NCI-H2171 (cell line): ENCODE results near the gene KAT5.
A peak's percentile ranks its signal among the peaks of the same experiment; 100 is the strongest.
"Not testable (repeated sequence)": the region's sequence is repeated elsewhere in the genome, so short reads cannot be mapped to it uniquely, and the experiment has no call there.

Experiments used
- DNase-seq: peaks from one replicate; lab custom pipeline; 2025; lab: John Stamatoyannopoulos, UW

Gene KAT5

DNA sequence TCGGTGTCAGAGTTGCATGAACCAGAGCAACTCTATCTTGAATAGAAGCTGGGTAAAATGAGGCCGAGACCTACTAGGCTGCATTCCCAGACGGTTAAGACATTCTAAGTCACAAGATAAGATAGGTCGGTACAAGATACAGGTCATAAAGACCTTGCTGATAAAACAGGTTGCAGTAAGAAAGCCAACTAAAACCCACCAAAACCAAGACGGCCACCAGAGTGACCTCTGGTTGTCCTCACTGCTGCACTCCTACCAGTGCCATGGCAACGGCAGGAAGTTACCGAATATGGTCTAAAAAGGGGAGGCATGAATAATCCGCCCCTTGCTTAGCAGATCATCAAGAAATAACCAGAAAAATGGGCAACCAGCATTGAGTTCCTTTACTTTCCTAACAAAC lies 2.4 kb upstream of the KAT5 start:
- DNase-seq: no peak

DNA sequence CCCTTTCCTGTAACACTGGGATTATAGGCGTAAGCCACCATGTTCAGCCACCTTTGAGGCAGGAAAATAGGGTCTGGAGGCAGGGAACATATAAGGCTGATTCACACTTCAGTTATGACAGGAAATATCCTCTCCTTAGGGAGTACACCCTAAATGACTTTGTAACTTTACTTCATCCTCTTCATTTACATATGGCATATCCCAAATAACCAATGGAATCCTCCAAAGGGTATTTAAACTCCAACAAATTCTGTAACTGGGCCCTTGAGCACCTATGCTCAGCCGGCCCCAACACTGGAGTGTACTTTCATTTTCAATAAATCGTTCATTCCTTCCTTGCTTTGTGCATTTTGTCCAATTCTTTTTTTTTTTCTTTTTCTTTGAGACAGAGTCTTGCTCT lies 1.6 kb upstream of the KAT5 start:
- no peak for DNase-seq

DNA sequence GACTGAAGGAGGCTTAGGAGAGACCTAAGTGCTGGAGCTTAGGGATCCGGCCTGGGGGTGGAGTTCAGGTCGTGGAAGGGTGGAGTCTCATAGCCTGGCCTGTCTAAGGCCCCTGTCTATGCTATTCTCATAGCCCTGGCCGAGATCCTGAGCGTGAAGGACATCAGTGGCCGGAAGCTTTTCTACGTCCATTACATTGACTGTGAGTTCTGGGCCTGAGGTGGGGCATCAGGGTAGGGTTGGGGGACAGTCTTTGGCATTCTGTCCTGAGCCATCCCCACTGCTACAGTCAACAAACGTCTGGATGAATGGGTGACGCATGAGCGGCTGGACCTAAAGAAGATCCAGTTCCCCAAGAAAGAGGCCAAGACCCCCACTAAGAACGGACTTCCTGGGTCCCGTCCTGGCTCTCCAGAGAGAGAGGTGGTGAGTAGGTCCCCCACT lies 603 bp downstream of the KAT5 start:
- DNase-seq: no peak

DNA sequence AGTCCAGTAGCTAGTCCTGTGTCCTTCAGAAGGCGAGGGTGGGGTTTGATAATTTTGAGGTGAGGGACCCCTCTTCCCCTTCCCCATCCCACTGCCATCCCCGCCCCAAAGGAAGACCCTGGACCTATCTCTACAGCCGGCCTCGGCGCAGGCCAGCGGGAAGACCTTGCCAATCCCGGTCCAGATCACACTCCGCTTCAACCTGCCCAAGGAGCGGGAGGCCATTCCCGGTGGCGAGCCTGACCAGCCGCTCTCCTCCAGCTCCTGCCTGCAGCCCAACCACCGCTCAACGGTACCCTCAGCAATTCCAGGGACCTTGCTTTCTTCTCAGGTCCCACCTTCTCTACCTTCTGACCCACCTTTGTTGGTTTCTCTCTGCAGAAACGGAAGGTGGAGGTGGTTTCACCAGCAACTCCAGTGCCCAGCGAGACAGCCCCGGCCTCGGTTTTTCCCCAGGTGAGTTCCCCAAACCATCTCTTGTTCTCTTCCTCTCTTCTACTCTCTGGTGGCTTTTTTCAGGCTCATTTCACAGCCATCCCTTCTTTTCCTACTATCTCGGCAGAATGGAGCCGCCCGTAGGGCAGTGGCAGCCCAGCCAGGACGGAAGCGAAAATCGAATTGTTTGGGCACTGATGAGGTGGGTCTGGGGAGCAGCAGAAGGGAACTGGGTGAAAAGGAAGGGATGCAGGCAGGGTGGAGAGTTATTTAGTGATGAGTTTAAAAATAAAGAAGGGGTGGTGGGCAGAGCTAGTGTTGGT lies 1.3 kb downstream of the KAT5 start:
- no peak for DNase-seq

DNA sequence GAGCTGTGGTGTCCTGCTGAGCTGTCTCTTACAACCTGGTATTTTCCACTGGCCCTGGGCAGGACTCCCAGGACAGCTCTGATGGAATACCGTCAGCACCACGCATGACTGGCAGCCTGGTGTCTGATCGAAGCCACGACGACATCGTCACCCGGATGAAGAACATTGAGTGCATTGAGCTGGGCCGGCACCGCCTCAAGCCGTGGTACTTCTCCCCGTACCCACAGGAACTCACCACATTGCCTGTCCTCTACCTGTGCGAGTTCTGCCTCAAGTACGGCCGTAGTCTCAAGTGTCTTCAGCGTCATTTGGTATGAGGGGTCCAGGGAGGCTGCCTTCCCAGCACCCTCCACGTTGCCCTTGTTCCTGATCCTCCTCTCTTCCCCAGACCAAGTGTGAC lies 2.4 kb downstream of the KAT5 start:
- no peak for DNase-seq

DNA sequence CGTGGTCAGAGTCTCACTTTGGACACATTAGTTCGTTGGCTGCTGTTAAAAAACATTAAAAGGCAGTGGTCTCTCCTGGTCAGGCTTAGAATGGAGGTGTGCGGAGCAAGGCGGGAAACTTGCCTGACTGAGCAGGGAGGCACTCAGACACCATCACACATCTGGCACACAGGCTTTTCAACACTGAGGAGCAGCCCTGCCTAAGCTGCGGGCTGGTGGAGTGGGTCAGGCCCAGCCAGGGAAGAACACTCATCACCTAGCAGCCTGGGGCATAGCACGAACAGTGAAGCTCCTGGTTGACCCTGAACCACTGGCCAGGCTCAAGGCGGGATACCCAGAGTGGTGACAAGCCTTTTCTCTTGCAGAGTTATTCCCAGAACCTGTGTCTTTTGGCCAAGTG lies 4.2 kb downstream of the KAT5 start:
- DNase-seq: no peak

DNA sequence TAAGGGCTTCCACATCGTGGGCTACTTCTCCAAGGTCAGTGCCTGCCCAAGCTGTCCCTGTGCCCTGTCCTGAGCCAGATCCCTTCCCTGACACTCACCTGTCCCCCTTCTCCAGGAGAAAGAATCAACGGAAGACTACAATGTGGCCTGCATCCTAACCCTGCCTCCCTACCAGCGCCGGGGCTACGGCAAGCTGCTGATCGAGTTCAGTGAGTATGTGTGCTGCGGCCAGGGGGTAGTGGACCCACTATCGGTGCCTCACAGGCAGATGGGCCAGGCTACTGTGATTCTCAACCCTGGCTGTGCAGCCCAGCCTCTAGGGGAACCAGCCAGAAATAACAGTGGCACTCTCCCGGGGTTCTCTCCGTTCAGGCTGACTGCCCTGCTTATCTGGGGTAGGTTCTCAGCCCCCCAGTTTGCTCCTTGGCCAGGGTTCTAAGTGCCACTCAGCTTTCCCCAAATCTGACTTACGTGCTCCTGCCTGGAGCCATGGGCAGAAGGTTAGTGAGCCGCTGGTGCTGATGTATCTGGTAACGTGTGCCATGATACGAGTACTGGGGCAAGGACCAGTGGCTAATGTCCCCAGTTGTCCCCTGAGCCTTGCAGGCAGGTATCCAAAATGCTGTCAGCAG lies 4.8 kb downstream of the KAT5 start:
- no peak for DNase-seq

DNA sequence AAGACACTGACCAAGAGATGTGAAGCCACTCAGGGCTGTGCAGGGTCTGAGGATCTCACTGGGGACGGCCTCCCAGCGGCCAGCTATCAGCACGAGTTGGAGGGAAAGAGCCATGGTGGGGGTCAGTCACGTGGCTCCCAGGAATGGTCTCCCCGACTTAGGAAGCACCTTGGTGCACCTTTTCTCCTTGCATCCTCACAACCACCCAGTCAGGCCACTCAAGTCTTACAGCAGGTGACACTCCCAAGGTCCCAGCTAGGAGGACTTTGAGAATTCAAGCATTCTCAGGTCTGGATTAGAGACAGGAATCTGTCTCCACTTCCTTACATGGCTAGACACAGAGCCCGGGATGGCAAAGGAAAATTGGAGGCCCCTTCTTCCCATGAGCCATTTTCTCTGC lies 5.9 kb downstream of the KAT5 start:
- no peak for DNase-seq

DNA sequence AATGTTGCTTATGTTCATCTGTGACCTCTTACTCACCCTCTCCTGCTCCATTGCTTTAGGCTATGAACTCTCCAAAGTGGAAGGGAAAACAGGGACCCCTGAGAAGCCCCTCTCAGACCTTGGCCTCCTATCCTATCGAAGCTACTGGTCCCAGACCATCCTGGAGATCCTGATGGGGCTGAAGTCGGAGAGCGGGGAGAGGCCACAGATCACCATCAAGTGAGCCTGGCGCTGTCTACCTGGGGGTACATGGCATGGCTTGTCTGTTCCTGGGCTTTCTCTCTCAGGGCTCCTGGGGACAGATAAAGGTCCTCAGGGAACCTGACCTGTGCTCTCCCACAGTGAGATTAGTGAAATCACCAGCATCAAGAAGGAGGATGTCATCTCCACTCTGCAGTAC lies 6.5 kb downstream of the KAT5 start:
- no peak for DNase-seq

DNA sequence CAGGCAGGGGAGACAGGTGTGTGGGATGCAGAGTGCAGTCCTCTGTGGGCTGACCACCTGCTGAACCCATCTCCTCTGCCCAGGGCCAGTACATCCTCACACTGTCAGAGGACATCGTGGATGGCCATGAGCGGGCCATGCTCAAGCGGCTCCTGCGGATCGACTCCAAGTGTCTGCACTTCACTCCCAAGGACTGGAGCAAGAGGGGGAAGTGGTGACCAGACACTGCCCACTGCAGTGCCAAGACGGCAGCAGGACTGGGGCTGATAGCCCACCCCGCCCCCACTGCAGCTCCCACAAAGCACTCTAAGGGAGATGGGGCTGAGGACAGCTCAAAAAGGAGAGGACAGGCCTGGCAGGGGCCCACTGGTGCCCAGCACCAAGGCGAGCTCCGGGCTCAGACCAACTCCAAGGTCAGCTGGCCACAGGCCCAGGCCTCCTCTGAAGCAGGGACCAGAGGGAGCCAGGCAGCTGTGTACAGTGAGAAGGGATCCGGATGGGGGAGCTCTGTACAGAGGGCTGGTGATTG lies 7.0 kb downstream of the KAT5 start:
- DNase-seq: no peak

DNA sequence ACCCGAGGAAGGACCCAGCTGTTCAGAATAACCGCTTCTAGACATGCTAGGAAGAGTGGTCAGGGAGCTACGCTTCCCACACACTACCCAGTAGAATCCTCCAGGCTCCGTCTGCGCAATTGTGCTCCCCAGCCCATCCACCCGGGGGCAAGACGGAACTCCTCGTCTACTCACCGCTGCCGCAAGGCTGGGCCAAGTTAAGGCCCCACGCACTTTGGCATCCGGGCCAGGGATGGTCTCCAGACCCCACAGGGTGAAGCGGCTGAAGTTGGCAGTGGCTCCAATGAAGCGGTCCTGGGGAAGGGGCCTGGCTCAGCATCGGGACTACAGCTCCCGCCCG lies 7.8 kb downstream of the KAT5 start:
- no peak for DNase-seq

DNA sequence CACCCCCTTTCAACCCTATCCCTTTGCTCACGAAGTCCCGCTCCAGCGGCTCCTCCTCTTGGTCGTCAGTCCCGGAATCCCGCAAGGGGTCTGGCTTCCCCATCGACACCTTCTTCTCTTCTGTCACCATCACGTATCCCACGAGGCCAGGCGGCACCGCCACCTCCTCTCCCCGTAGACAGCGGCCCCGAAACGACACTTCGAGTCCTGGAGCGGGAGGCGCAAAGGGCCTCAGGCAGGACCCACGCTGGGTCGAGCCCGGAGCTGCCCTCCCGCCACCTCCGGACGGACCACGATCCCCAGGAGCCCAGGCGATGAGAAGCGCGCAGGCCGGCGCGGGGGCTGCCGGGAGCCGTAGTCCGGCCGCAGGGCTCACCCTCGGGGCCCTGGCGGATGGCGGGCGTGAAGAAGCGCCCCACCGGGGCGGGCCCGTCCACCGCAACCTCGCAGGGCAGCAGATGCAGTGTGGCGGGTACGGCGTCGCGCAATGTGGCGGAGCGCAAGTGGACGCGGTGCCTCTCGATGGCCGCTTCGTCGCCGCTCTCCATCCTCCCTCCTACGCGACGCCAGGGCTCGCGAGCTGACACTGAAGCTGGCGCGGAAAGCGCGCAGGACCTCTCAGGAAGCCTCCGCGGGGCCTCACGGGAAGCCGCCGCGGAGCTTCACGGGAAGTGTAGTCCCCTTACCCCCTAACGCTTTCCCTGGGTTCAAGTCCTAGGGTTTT lies 8.3 kb downstream of the KAT5 start, which contains the start of gene RNASEH2C:
TSS of gene RNASEH2C (minus strand) at position 588 of the 724 bp plus-strand sequence. CDS start at position 548, 40 bp downstream.
- peak; percentile 89 for DNase-seq

DNA sequence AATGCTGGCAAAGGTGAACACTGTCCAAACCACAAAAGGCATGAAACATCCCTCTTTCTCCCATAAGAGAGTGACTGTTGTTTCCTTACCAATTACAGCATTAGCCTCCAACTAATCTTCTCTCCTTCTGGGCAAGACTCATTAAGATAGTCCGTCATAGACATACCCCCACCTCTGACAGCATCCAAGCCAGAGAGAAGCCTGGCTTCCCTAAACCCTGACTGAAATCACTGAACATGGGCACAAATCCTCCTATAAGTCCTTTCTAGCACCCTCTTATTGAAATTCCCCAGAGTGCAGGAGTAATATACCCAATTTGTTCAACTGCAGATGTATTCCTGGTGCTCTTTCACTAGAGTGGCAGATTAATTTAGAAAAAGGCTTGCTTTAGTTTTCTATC lies 10.2 kb downstream of the KAT5 start:
- no peak for DNase-seq

DNA sequence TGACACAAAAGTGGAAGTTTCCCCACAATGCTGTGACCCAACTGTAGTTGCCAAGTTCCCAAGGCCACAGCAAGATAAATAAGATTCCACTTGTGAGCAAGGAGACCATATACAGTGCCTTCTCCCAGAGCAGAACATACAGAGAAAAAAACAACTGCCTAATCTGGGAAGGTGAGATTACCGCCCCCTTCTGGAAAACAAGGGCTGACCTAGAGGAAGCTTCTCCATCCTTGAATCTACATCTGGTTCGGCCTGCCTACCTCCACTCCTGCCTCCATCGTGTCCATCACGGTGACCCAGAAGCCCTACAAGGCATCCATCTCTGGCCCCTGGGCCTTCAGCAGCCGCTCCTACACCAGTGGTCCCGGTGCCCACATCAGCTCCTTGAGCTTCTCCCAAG lies 14.6 kb downstream of the KAT5 start:
- DNase-seq: no peak

DNA sequence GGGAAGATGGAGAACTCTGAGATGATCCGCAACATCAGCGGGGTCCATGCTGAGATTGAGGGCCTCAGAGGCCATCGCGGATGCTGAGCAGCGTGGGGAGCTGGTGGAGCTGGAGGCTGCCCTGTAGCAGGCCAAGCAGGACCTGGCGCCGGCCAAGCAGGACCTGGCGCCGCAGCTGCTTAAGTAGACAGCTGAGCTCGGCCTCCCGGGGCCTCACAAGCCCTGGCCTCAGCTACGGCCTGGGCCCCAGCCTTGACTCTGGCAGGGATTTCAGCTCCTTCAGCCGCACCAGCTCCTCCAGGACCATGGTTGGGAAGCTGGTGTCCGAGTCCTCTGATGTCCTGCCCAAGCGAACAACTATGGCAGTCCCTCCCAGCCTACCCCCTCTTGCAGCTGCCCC lies 15.8 kb downstream of the KAT5 start:
- DNase-seq: no peak

DNA sequence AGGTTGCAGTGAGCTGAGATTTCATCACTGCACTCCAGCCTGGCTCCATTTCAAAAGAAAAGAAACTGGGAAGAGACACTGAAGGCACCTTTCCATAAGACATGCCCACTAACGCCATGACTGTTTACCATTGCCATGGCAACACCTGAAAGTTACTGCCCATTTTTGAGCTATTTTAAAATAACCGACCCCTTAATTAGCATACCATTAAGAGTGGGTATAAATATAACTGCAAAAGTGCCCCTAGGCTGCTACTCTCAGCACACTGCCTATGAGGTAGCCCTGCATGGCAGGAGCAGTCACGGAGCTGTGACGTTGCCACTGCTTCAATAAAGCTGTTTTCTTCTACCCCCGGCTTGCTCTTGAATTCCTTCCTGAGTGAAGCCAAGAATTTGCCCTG lies 18.4 kb downstream of the KAT5 start:
- no peak for DNase-seq

DNA sequence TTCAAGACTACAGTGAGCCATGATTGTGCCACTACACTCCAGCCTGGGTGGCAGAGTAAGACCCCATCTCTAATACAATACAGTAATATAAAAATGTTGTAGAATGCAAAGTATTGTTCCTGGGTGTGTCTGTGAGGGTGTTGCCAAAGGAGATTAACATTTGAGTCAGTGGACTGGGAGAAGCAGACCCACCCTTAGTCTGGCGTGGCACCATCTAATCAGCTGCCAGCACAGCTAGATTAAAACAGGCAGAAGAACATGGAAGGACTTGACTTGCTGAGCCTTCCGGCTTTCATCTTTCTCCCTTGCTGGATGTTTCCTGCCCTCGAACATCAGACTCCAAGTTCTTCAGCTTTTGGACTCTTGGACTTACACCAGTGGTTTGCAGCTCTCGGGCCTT lies 23.1 kb downstream of the KAT5 start:
- DNase-seq: not testable (repeated sequence)

DNA sequence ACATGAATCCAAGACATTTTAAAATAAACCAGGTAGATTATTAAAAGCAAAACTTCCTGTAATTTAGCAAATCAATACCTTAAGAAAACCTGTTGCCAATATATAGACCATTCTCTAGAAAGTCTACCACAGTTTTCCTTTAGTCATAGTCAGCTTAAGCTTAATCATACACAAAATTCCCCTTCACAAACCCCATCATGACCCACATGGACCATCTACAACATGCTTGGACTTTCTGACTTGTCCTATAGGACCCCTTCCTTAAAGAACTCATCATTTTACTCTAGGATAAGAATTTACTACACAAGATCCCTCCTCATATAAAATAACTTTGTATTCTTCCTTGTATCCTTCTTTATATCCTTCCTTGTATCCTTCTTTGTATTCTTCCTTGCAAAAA lies 24.8 kb downstream of the KAT5 start:
- no peak for DNase-seq

DNA sequence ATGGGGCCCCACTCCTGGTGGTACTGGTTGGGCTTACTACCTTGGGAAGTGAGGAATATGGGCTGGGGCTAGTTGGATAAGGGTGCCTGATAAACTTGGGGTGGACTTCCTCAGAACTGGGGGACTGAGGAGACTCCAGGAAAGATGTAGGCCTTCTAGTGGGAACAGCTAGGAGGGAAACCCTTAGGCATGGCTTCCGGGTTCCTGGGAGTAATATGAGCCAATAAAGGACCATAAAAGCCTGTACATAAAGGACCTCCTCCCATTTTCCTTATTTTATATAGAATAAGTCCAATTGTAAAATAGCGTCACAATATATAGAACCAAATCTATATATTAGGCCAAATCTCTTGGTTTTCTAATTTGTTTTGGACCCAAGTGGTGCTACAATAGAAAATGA lies 27.0 kb downstream of the KAT5 start:
- no peak for DNase-seq

DNA sequence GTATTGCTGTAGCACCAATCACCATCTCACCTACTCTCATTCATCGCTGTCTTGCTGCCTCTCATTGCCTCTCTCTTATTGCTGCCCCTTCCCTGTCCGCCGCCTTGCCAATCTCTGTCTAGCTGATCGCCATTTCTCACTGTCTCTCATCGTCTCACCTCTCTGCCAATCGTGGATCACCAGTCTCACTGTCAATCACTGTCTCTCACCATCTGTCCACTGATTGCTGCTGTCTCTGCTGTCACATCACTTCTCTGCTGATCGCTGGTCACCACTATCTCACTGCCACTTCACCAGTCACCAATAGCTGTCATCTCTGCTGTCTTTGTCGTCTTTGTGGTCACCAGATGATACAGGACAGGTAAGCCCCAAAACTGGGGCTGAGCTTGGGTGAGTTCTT lies 29.1 kb downstream of the KAT5 start:
- DNase-seq: no peak

DNA sequence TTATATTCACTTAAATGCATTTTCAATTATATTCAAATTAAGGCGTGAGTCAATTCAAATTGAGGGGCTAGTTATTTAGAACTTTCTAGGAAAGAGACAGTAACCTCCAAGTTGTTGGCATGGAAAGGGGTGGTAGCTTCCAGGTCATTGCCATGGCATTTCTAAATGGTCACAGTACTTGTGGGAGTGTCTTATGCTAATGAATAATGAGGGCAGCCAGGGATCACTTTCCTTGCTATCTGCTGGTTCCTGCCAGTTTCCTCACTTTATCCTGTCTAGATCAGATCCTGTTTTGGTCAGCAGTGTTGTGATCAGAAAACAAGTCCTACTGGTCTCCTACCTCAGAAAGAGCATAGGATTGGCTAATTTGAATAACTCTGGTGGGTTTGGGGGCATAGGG lies 30.3 kb downstream of the KAT5 start:
- no peak for DNase-seq

DNA sequence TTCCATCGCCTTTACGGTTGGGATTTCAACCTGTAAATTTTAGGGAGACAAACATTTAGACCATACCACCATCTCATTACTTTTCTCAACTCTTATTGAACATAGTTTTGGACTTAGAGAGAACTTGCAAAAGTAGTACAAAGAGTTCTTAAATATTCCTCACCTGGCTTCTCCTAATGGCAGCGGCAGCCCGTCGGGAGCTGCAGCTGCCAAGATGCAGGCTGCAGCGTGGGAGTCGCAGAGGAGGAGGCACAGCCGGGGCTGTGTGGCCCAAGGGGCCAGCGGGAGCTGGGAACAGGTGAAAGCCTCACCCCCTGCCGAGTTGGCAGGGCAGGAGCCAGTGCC lies 31.6 kb downstream of the KAT5 start:
- DNase-seq: no peak

DNA sequence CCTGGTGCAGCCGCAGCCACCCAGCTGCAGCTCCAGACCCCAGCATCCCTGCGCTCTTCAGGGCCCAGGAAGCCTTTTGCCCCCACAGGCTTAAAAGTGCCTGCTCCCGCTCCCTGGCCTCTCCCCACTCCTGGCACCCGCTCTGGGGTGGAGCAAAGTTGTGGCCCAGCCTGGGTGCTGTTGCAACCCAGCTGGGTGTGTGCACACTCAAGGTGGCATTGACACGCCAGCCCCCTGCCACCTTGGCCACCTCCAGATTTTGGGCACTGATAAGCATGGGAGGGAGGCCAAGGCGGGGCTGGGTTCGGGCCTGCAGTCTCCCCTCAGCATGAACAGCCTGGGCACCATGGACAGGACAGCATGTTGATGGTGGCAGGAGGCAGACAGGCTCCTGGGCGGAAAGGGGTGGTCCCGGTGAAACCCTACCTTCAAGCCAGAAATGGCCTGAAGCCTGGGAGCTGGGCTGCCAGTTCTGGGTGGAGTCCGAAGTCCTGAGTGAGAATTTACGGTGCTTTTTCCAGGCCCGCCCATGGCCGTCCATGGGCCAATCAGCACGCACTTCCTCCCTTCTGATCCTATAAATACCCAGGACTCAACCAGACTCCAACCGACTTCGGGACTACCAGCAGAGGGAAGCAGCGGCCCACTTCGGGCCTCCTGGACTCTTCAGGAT lies 32.1 kb downstream of the KAT5 start:
- no peak for DNase-seq
